Pancreas (tissue), 10 donors: ENCODE data around the gene TTLL3. TPM values are rescaled to one million over a fixed set of nuclear protein-coding genes. Genes with fewer than 3 reads are reported as not detected.

Source experiments
- ATAC-seq, 4 donors: fragments of 200-7000 bp; cut with Tn5 transposase; one replicate each; pipeline versions ENCODE4 v1.8.0 to v1.9.1; 2020; ENCODE audit warnings: mild to moderate bottlenecking in 4 of 4, moderate library complexity in 4 of 4
- DNase-seq, 6 donors: peaks; one replicate each; pipeline ENCODE4 v3.0.0-alpha.2; 2020
- FAIRE-seq: peaks from 2 replicates; lab custom pipeline; 2012; peaks lifted over from hg19 to GRCh38; lab: Jason Lieb, UNC
- H3K27ac ChIP-seq, 4 donors: fragments of 200-600 bp; sonication (generic); 1 replicate in 3 of 4; 2 replicates in 1 of 4; pipeline versions ENCODE4 v1.5.0 to v1.8.0; 2020
- H3K27me3 ChIP-seq, 4 donors: fragments of 200-600 bp; one replicate each; pipeline ENCODE4 v1.8.0; 2021
- H3K36me3 ChIP-seq, 3 donors: fragments of 200-600 bp; sonication (generic) in 1 of 3; one replicate each; pipeline versions ENCODE4 v1.5.0 to v1.8.0; 2020 to 2021
- H3K4me1 ChIP-seq, 3 donors: fragments of 200-600 bp; one replicate each; pipeline ENCODE4 v1.8.0; 2021
- H3K4me3 ChIP-seq, 4 donors: fragments of 200-600 bp; sonication (generic) in 2 of 4; one replicate each; pipeline versions ENCODE4 v1.5.0 to v1.8.0; 2020 to 2021
- H3K9me3 ChIP-seq, 4 donors: fragments of 200-600 bp; one replicate each; pipeline ENCODE4 v1.8.0; 2021
- WGBS, 2 donors: extraction: QIAGEN DNeasy Blood & Tissue Kit; methylation state at CpG; one replicate each; pipeline ENCODE4 v1.1.7; 2013; 5-methylcytosine and 5-hydroxymethylcytosine counted together
- intact Hi-C, 3 donors: fragments of 100-400 bp; cut with DNase I; formaldehyde crosslinking; loops; one replicate each; pipeline versions ENCODE4 v1.11.1 to v1.14.2; 2022
- polyA plus RNA-seq, 2 donors: library from polyadenylated mRNA; stranded (reverse); fragments of 200-250 nt; gene quantifications; one replicate each; pipeline ENCODE4 v1.2.3, GENCODE V29; 2013
- total RNA-seq, 6 donors: library from RNA; stranded (reverse); fragmentation: NEBNext Ultra II Directional in 4 of 6; extraction: Animal tissue kit (Norgen Biotek cat#: 25700) in 4 of 6; gene quantifications; one replicate each; pipeline versions ENCODE4 v1.2.1 to v1.2.4, GENCODE V29; 2021 to 2023
- TF ChIP-seq, protein P1 (sequence below), 4 donors: fragments of 200-600 bp; sonication (generic) in 3 of 4; IDR thresholded peaks; one replicate each; pipeline versions ENCODE4 v1.5.0 to v1.8.0; 2021; ENCODE audit warnings: antibody characterized with exemption in 4 of 4
- donor health status: healthy with polysubstance abuse.
- donor health status: DM: no; HTN: no; CAD: no; lungs with moderate emphysema.
- donor health status: DM: no; HTN: no; CAD: no.
- donor health status: control.
- donor health status: control.
- donor health status: Bipolar disorder and iron deficiency.
- donor health status: DM: yes; HTN: yes; CAD: no.
- donor health status: DM: no; HTN: no; CAD: no.
- donor health status: DM: no; HTN: no; CAD: no.
- donor health status: DM: yes; HTN: yes; CAD: no.

The TTLL3 gene
- total and polyA plus RNA-seq, 8 donors: 9.2 to 104 (median 19.6) TPM

GRCh38 chr3:9803494-9803893, 6.6 kb upstream of the TTLL3 start:
- ATAC-seq: no peak
- Histone ChIP-seq H3K4me3 (no peak overlapping the region), H3K27me3 (no peaks in the 10 kb centered on the region), H3K4me1 (no peaks in the 10 kb centered on the region), H3K9me3 (no peaks in the 10 kb centered on the region), H3K36me3 (peaks cover 1 to 63% (median 55%) of the 10 kb centered on the region in 3 donors), H3K27ac (no peak overlapping the region)
- TF ChIP-seq, protein P1, sequence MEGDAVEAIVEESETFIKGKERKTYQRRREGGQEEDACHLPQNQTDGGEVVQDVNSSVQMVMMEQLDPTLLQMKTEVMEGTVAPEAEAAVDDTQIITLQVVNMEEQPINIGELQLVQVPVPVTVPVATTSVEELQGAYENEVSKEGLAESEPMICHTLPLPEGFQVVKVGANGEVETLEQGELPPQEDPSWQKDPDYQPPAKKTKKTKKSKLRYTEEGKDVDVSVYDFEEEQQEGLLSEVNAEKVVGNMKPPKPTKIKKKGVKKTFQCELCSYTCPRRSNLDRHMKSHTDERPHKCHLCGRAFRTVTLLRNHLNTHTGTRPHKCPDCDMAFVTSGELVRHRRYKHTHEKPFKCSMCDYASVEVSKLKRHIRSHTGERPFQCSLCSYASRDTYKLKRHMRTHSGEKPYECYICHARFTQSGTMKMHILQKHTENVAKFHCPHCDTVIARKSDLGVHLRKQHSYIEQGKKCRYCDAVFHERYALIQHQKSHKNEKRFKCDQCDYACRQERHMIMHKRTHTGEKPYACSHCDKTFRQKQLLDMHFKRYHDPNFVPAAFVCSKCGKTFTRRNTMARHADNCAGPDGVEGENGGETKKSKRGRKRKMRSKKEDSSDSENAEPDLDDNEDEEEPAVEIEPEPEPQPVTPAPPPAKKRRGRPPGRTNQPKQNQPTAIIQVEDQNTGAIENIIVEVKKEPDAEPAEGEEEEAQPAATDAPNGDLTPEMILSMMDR (IDR thresholded peaks at IDR 0.05): no peak
- no peak for DNase-seq
- 71 to 86% methylated on average over 1 of the region's 1 CpG for WGBS, 2 donors
- intact Hi-C loops: no loop called here
- no peak for FAIRE-seq

DNA sequence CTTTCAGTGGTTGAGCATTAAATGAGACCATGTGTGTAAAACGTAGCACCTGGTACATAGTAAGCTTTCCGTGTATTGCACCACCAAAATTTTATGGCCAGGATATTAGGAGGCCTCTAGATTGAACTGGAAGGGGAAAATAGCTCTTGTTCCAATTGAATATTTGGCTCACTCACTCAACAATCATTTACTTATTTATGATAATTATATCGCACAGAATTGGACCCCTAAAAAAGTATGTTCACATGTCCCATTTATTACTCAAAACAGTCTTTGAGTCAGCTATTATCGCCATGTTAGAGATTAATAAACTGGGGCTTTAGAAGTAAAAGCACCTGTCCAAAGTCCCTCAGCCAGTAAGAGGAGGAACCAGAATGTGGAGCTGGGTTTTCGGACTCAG, 5.1 kb upstream of the TTLL3 start:
- DNase-seq (no peak), FAIRE-seq (no peak), ATAC-seq (no peak)
- TF ChIP-seq, protein P1 (IDR thresholded peaks at IDR 0.05): no peak
- Histone ChIP-seq H3K27ac (no peak overlapping the region), H3K36me3 (peaks cover 0 to 49% (median 43%) of the 10 kb centered on the region in 3 donors), H3K4me3 (no peak overlapping the region), H3K4me1 (peaks cover 0 to 8% (median 5%) of the 10 kb centered on the region in 3 donors), H3K27me3 (no peaks in the 10 kb centered on the region), H3K9me3 (no peaks in the 10 kb centered on the region)
- intact Hi-C loops: no loop called here
- 82 to 84% methylated on average over 5 of the region's 5 CpGs for WGBS, 2 donors

DNA sequence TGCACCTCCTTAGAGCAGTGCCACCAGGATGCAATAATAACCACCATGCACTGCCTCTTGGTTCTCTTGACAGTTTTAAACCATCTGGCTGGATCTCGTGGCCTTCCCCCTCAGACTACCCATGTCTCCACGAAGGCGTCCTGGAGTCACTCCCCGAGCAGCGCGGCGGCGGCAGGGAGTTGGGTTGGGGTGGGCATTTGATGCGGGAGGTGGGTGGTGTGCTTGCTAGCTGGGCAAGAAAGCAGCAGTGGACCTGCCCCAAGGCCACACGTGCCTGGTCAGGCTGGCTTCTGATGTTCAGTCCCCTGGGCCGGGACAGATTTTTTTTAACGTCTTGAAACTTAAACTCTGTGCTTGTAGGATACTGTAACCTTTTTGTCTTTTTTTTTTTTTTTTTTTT, 3.9 kb upstream of the TTLL3 start:
- intact Hi-C loops: no loop called here
- H3K9me3 ChIP-seq: no peaks in the 10 kb centered on the region
- H3K27me3 ChIP-seq: no peaks in the 10 kb centered on the region
- H3K36me3 ChIP-seq: peaks cover 0 to 40% (median 37%) of the 10 kb centered on the region in 3 donors
- no peak for FAIRE-seq
- H3K4me3 ChIP-seq: no peak overlapping the region
- peaks cover 0 to 13% (median 5%) of the 10 kb centered on the region in 3 donors for H3K4me1 ChIP-seq
- ATAC-seq: no peak
- no peak overlapping the region for H3K27ac ChIP-seq
- peak in 1 of 6 donors; percentile 44 for DNase-seq
- TF ChIP-seq, protein P1 (IDR thresholded peaks at IDR 0.05): no peak
- WGBS, 2 donors: 85 to 86% methylated on average over 12 of the region's 12 CpGs

DNA sequence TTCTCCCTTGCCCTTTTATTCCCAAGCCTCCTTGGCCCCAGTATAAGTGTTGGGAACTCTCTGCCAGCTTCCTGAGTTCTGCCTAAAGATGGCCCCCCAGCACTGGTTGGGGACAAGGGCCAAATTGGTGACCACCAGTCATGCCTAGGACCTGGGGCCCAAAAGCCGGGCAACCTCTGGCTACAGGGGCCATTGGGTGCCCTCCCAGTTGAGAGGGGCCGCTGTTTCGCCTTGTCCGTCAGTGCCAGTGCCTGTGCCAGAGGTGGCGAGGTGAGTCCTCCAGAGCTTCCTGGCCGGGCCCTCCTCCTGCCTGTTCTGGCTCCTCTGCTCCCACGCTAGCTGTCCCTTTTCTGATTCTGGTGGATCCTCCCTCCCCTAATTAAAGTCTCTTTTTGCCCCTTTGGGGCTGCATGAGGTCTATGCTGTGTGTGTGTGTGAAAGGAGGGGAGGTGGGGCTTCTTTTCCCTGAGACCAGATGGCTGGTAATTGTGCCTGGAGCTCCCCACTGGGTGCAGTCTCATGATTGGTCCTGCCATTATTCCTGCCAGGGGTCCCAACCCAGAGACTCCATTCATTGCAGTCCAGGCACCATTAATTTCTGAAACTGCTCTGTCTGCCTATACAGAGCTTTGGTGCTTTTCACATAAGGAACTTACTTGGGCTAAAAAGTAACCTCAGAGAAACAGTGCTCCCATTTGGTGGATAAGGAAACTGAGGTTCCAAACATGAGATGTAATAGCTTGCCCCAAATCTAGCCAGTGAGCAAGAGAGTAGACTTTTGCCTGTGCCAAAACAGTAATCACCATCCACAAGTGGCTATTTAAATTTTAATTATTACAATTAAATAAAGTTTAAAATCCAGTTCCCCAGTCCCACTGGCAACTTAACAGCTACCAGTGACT, 3.1 kb upstream of the TTLL3 start:
- H3K27me3 ChIP-seq: no peaks in the 10 kb centered on the region
- DNase-seq (peak in 1 of 6 donors; percentile 52), FAIRE-seq (no peak), ATAC-seq (no peak)
- peaks cover 0 to 33% (median 29%) of the 10 kb centered on the region in 3 donors for H3K36me3 ChIP-seq
- peaks cover 0 to 13% (median 5%) of the 10 kb centered on the region in 3 donors for H3K4me1 ChIP-seq
- 93 to 97% methylated on average over 7 of the region's 7 CpGs for WGBS, 2 donors
- H3K27ac ChIP-seq: no peak overlapping the region
- intact Hi-C loops: no loop called here
- H3K9me3 ChIP-seq: no peaks in the 10 kb centered on the region
- no peak overlapping the region for H3K4me3 ChIP-seq
- TF ChIP-seq, protein P1 (IDR thresholded peaks at IDR 0.05): no peak

DNA sequence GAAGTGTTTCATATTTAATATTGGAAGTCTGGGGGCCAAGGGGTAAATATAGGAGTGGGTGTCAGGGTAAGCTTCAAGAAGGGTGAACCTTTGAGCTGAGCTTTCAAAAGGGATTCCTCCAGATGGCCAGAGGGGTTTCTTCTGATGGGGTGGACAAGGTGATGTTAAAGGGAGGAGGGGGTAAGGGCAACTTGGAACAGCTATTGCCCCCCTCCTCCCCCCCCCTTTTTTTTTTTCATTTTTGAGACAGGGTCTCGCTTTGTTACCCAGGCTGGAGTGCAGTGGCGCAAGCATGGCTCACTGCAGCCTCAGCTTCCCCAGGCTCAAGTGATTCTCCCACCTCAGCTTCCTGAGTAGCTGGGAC, 2.1 kb upstream of the TTLL3 start:
- no peaks in the 10 kb centered on the region for H3K27me3 ChIP-seq
- intact Hi-C loops: no loop called here
- WGBS, 2 donors: 94% methylated on average over 2 of the region's 2 CpGs
- ATAC-seq (no peak), FAIRE-seq (no peak), DNase-seq (no peak)
- peaks cover 0 to 29% (median 29%) of the 10 kb centered on the region in 3 donors for H3K36me3 ChIP-seq
- TF ChIP-seq, protein P1 (IDR thresholded peaks at IDR 0.05): no peak
- H3K4me1 ChIP-seq: peaks cover 0 to 13% (median 5%) of the 10 kb centered on the region in 3 donors
- H3K27ac ChIP-seq: no peak overlapping the region
- H3K4me3 ChIP-seq: no peak overlapping the region
- H3K9me3 ChIP-seq: no peaks in the 10 kb centered on the region
